Calu3 (cell line): ENCODE results near the gene SCN7A. TPM values are rescaled to one million over a fixed set of nuclear protein-coding genes. Genes with fewer than 3 reads are reported as not detected.
A peak's percentile ranks its signal among the peaks of the same experiment; 100 is the strongest.

Experiments
- BruUV-seq: library from RNA; stranded (reverse); fragments of 400-500 nt; replicated peaks from 2 replicates; lab custom pipeline; 2021; lab: Mats Ljungman, UMichigan
- CTCF ChIA-PET: fragments of 300-600 bp; sonication (Branson Sonifier 250); formaldehyde crosslinking; loops from one replicate; lab custom pipeline; 2022; ENCODE audit warnings: antibody characterized with exemption; lab: Charles Lee
- DNase-seq: peaks from one replicate; pipeline ENCODE4 v3.0.0; 2022
- H3K27ac Mint-ChIP-seq: one replicate; pipeline ENCODE4 v1.8.0; 2022; ENCODE audit warnings: mixed read lengths; ENCODE audit not compliant: unreplicated experiment
- H3K27me3 Mint-ChIP-seq: one replicate; pipeline ENCODE4 v1.8.0; 2022; ENCODE audit warnings: mixed read lengths; ENCODE audit not compliant: unreplicated experiment
- H3K36me3 Mint-ChIP-seq: one replicate; pipeline ENCODE4 v1.8.0; 2022; ENCODE audit warnings: mild to moderate bottlenecking, moderate library complexity, mixed read lengths; ENCODE audit not compliant: insufficient read depth, unreplicated experiment
- H3K4me1 Mint-ChIP-seq: one replicate; pipeline ENCODE4 v1.8.0; 2022; ENCODE audit warnings: mild to moderate bottlenecking, low read depth, mixed read lengths; ENCODE audit not compliant: unreplicated experiment
- H3K4me3 Mint-ChIP-seq: one replicate; pipeline ENCODE4 v1.8.0; 2022; ENCODE audit warnings: mild to moderate bottlenecking, low read depth, moderate library complexity, mixed read lengths; ENCODE audit not compliant: unreplicated experiment
- H3K9me3 Mint-ChIP-seq: one replicate; pipeline ENCODE4 v1.8.0; 2022; ENCODE audit warnings: low read depth, mixed read lengths; ENCODE audit not compliant: unreplicated experiment
- intact Hi-C: fragments of 100-400 bp; cut with micrococcal nuclease; formaldehyde crosslinking; loops from one replicate; pipeline ENCODE4 v1.10.0; 2022; ENCODE audit not compliant: unreplicated experiment
- total RNA-seq: library from RNA; stranded (reverse); gene quantifications from 2 replicates; pipeline ENCODE4 v1.2.3, GENCODE V29; 2022
- TF ChIP-seq, protein P1 (sequence below): fragments of 200-600 bp; IDR thresholded peaks from one replicate; pipeline ENCODE4 v1.8.0; 2022; ENCODE audit warnings: antibody characterized with exemption; ENCODE audit not compliant: unreplicated experiment

Gene SCN7A
- total RNA-seq, 1 experiment from 2014 or later, result not detected

- H3K27me3 Mint-ChIP-seq, result no peaks in the 10 kb centered on the region
- intact Hi-C loops, result loop anchor here (5.0 kb wide), 1 partner anchor 133 kb away; no protein-coding TSS in a partner anchor
- TF ChIP-seq, protein P1, sequence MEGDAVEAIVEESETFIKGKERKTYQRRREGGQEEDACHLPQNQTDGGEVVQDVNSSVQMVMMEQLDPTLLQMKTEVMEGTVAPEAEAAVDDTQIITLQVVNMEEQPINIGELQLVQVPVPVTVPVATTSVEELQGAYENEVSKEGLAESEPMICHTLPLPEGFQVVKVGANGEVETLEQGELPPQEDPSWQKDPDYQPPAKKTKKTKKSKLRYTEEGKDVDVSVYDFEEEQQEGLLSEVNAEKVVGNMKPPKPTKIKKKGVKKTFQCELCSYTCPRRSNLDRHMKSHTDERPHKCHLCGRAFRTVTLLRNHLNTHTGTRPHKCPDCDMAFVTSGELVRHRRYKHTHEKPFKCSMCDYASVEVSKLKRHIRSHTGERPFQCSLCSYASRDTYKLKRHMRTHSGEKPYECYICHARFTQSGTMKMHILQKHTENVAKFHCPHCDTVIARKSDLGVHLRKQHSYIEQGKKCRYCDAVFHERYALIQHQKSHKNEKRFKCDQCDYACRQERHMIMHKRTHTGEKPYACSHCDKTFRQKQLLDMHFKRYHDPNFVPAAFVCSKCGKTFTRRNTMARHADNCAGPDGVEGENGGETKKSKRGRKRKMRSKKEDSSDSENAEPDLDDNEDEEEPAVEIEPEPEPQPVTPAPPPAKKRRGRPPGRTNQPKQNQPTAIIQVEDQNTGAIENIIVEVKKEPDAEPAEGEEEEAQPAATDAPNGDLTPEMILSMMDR, result no peak
- peak; percentile 6 for DNase-seq
- TSS peak; percentile 71 for BruUV-seq
- CTCF ChIA-PET, result interaction anchor here (1.1 to 1.5 kb wide), 3 partner anchors 11 to 24 kb away, joined by 3 to 4 read pairs (median 4); no protein-coding TSS in a partner anchor
- no peaks in the 10 kb centered on the region for H3K9me3 Mint-ChIP-seq
- peaks cover 14% of the 10 kb centered on the region for H3K36me3 Mint-ChIP-seq
- peak overlapping the region; percentile 84 for H3K4me3 Mint-ChIP-seq
- H3K27ac Mint-ChIP-seq, result peak overlapping the region; percentile 7
- H3K4me1 Mint-ChIP-seq, result no peaks in the 10 kb centered on the region
These were observed 118.8 kb downstream of the SCN7A start for GRCh38 chr2:166375195-166375735.

DNA sequence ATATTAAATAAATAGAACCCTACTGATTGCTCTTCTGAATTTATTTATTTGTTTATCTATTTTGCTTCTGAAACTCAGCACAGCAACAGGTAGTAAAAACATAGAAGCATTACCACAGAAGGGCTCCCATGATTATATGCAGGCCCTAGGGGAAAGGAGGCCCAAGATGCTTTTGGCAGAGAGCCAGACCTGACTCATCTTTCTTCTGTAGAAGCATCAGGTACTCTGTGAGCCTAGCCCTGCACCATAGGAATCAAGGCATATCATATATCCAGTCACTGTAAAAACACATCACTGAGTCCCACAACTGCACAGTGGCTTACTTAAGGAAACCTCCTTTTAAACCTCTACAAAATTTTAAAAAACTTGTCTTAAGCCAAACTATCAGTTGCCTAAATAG, 120.1 kb downstream of the SCN7A start:
- H3K4me1 Mint-ChIP-seq, result no peaks in the 10 kb centered on the region
- no peak overlapping the region for H3K4me3 Mint-ChIP-seq
- TF ChIP-seq, protein P1, result no peak
- CTCF ChIA-PET, result no interaction called here
- no peaks in the 10 kb centered on the region for H3K9me3 Mint-ChIP-seq
- no TSS peak for BruUV-seq
- H3K27me3 Mint-ChIP-seq, result no peaks in the 10 kb centered on the region
- H3K36me3 Mint-ChIP-seq, result peaks cover 14% of the 10 kb centered on the region
- DNase-seq, result peak; percentile 6
- H3K27ac Mint-ChIP-seq, result no peak overlapping the region
- intact Hi-C loops, result no loop called here

DNA sequence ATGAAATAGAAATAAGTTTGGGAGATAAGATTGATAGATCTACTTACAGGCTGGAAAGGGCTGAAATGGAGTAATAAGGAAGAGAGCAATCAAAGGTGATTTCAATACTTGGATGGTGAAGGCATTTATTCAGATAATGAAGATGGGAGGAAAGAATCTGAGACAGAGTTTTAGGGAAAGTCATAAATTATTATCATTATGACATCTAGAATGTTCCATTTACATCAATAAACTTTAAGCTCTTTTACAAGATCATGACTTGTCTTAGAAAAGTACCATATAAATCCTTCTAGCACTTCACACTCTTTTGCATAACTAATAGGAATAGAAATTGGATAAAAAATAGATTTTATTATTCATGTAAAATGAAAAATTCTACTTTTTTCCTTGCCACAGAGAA, 120.5 kb downstream of the SCN7A start:
- intact Hi-C loops, result no loop called here
- Mint-ChIP-seq H3K27ac (no peak overlapping the region), H3K9me3 (no peaks in the 10 kb centered on the region), H3K36me3 (peaks cover 14% of the 10 kb centered on the region), H3K4me1 (no peaks in the 10 kb centered on the region), H3K27me3 (no peaks in the 10 kb centered on the region), H3K4me3 (no peak overlapping the region)
- CTCF ChIA-PET, result no interaction called here
- TF ChIP-seq, protein P1, result no peak
- no peak for DNase-seq
- BruUV-seq, result no TSS peak

GRCh38 chr2:166373105-166373504, 120.9 kb downstream of the SCN7A start:
- DNase-seq, result no peak
- BruUV-seq, result no TSS peak
- Mint-ChIP-seq H3K4me3 (no peak overlapping the region), H3K27me3 (no peaks in the 10 kb centered on the region), H3K36me3 (peaks cover 14% of the 10 kb centered on the region), H3K27ac (no peak overlapping the region), H3K4me1 (no peaks in the 10 kb centered on the region), H3K9me3 (no peaks in the 10 kb centered on the region)
- CTCF ChIA-PET, result no interaction called here
- TF ChIP-seq, protein P1, result no peak
- intact Hi-C loops, result no loop called here
